T-helper 2 cell treated with Interferon-gamma antibody and Interleukin-4, amounts not matched to agents 5 μg/mL and 100 μg/mL, for 36 hours (primary cell): ENCODE measurements around the gene OR1A1.
"Not testable (repeated sequence)": the region's sequence is repeated elsewhere in the genome, so short reads cannot be mapped to it uniquely, and the experiment has no call there.

Experiments used
- DNase-seq: peaks from one replicate; pipeline ENCODE4 v3.0.0; 2021; ENCODE audit warnings: low spot score
- H3K27ac Mint-ChIP-seq: one replicate; pipeline ENCODE4 v1.8.0; 2021; ENCODE audit warnings: mild to moderate bottlenecking, mixed read lengths
- H3K27me3 Mint-ChIP-seq: one replicate; pipeline ENCODE4 v1.8.0; 2021; ENCODE audit warnings: low read depth, mixed read lengths
- H3K36me3 Mint-ChIP-seq: one replicate; pipeline ENCODE4 v1.8.0; 2021; ENCODE audit warnings: low read depth, mixed read lengths
- H3K4me1 Mint-ChIP-seq: one replicate; pipeline ENCODE4 v1.8.0; 2021; ENCODE audit warnings: low read depth, mixed read lengths
- H3K4me3 Mint-ChIP-seq: one replicate; pipeline ENCODE4 v1.8.0; 2022; ENCODE audit warnings: mild to moderate bottlenecking, moderate library complexity, mixed read lengths
- H3K9me3 Mint-ChIP-seq: one replicate; pipeline ENCODE4 v1.8.0; 2021; ENCODE audit warnings: mixed read lengths

The OR1A1 gene

DNA sequence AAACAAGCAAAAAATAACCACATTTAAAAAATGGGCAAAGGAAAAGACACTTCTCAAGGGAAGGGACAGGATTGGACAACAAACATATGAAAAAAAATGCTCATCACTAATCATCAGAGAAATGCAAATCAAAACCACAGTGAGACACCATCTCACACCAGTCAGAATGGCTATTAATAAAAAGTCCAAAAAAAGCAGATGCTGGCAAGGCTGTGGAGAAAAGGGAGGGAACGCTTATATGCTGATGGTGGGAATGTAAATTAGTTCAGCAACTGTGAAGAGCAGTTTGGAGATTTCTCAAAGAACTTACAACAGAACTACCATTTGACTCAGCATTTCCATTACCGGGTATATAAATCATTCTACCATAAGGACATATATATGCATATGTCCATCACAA, 41.5 kb downstream of the OR1A1 start:
- H3K9me3 Mint-ChIP-seq, DNase-seq, H3K4me1 Mint-ChIP-seq, H3K27ac Mint-ChIP-seq, H3K36me3 Mint-ChIP-seq, H3K27me3 Mint-ChIP-seq, H3K4me3 Mint-ChIP-seq: not testable (repeated sequence)

DNA sequence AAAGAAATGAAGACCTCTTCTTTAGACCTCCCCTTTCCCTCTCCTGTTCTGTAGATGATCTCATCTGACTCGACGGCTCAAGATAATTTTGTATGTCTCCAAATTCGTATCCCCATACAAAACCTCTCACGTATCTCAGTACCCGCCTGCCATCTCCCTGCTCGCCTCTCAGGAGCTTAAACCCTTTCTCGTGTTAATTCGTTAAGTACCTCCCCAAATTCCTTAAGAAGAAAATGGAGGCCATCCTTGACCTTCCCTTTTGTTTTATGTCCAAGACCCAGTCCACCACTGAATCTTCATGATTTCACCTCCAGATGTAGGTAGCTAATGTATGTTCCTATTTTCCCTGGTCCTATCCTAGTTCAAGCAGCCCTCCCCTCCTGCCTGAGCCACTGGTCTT, 49.1 kb downstream of the OR1A1 start:
- no peak for DNase-seq
- no peak overlapping the region for H3K27ac Mint-ChIP-seq
- no peak overlapping the region for H3K4me3 Mint-ChIP-seq
- H3K36me3 Mint-ChIP-seq, result no peaks in the 10 kb centered on the region
- no peaks in the 10 kb centered on the region for H3K27me3 Mint-ChIP-seq
- peaks cover 11% of the 10 kb centered on the region for H3K9me3 Mint-ChIP-seq
- H3K4me1 Mint-ChIP-seq, result no peaks in the 10 kb centered on the region

- Mint-ChIP-seq H3K27me3 (no peaks in the 10 kb centered on the region), H3K9me3 (no peaks in the 10 kb centered on the region), H3K36me3 (no peaks in the 10 kb centered on the region), H3K4me1 (no peaks in the 10 kb centered on the region), H3K27ac (no peak overlapping the region), H3K4me3 (no peak overlapping the region)
- no peak for DNase-seq
Observed at GRCh38 chr17:3260163-3260562, 52.7 kb downstream of the OR1A1 start.

DNA sequence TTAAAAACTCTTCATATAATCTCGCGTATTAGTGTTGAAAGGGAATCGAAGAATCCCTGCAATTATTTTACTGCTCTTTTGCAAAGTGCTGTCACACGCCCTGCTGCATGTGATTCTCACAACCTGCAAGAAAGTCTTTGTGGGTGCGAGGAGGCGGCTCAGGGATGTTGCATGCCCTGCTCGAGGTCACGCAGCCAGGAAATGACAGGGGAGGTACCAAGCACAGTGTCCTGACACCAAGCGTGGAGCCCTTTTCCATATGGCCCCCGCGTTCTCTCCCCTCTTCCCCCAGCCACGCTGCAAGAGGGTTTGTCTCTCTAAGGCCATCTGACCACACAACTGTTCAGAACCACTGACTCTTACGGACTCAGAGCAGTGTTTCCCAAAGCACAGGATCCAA, 53.1 kb downstream of the OR1A1 start:
- no peaks in the 10 kb centered on the region for H3K9me3 Mint-ChIP-seq
- H3K4me1 Mint-ChIP-seq, result no peaks in the 10 kb centered on the region
- DNase-seq, result no peak
- H3K4me3 Mint-ChIP-seq, result no peak overlapping the region
- H3K36me3 Mint-ChIP-seq, result no peaks in the 10 kb centered on the region
- H3K27ac Mint-ChIP-seq, result no peak overlapping the region
- no peaks in the 10 kb centered on the region for H3K27me3 Mint-ChIP-seq
